ENCODE data around the gene ARL2.
A peak's percentile ranks its signal among the peaks of the same experiment; 100 is the strongest.

ARL2 gene

GRCh38 chr11:65035579-65035978 lies 21.6 kb downstream of the ARL2 start:
- H3K4me3 ChIP-seq (ENCODE audit: low read length) = no peak overlapping the region
- DNase-seq (ENCODE audit: low read depth) = no peak
- no peak for TF ChIP-seq CTCF (conservative IDR thresholded peaks at IDR 0.05; ENCODE audit: low read depth, low read length)

- TF ChIP-seq CTCF (conservative IDR thresholded peaks at IDR 0.05; ENCODE audit: low read depth, low read length) = no peak
- no peak for DNase-seq (ENCODE audit: low read depth)
- H3K4me3 ChIP-seq (ENCODE audit: low read length) = no peak overlapping the region
These were observed 23.0 kb downstream of the ARL2 start for GRCh38 chr11:65036931-65037330.

- TF ChIP-seq CTCF (conservative IDR thresholded peaks at IDR 0.05; ENCODE audit: low read depth, low read length) = no peak
- H3K4me3 ChIP-seq (ENCODE audit: low read length) = peak overlapping the region; percentile 62
- DNase-seq (ENCODE audit: low read depth) = no peak
These were observed 26.5 kb downstream of the ARL2 start for GRCh38 chr11:65040520-65040846.

GRCh38 chr11:65040847-65041622 lies 27.1 kb downstream of the ARL2 start, which contains the start of gene SAC3D1:
TSS of gene SAC3D1 (plus strand) at chr11:65041210. CDS start at chr11:65041293, 83 bp downstream.
- H3K4me3 ChIP-seq (ENCODE audit: low read length) = peak within 1 kb of the TSS; percentile 62
- peak; percentile 87 for DNase-seq (ENCODE audit: low read depth)
- no peak for TF ChIP-seq CTCF (conservative IDR thresholded peaks at IDR 0.05; ENCODE audit: low read depth, low read length)

- H3K4me3 ChIP-seq (ENCODE audit: low read length) = no peak overlapping the region
- no peak for DNase-seq (ENCODE audit: low read depth)
- no peak for TF ChIP-seq CTCF (conservative IDR thresholded peaks at IDR 0.05; ENCODE audit: low read depth, low read length)
These were observed 28.9 kb downstream of the ARL2 start for GRCh38 chr11:65042891-65043290.

- no peak for DNase-seq (ENCODE audit: low read depth)
- no peak overlapping the region for H3K4me3 ChIP-seq (ENCODE audit: low read length)
- TF ChIP-seq CTCF (conservative IDR thresholded peaks at IDR 0.05; ENCODE audit: low read depth, low read length) = no peak
These were observed 30.0 kb downstream of the ARL2 start for GRCh38 chr11:65043881-65044501.

GRCh38 chr11:65045061-65045460 lies 31.1 kb downstream of the ARL2 start:
- DNase-seq (ENCODE audit: low read depth) = no peak
- no peak for TF ChIP-seq CTCF (conservative IDR thresholded peaks at IDR 0.05; ENCODE audit: low read depth, low read length)

More at GRCh38 chr11:65045061-65045460, 31.1 kb downstream of the ARL2 start:
- no peak overlapping the region for H3K4me3 ChIP-seq (ENCODE audit: low read length)
